HCT116 (cell line): ENCODE data around the gene VPS41. TPM values are rescaled to one million over a fixed set of nuclear protein-coding genes. Genes with fewer than 3 reads are reported as not detected.

Experiments
- ATAC-seq: fragments of 200-7000 bp; cut with Tn5 transposase; 2 replicates; pipeline ENCODE4 v1.9.1; 2020; ENCODE audit warnings: mild to moderate bottlenecking, moderate library complexity
- BruUV-seq: library from RNA; stranded (reverse); fragments of 400-500 nt; replicated peaks from 2 replicates; lab custom pipeline; 2021; lab: Mats Ljungman, UMichigan
- CTCF ChIA-PET: fragments of 300-600 bp; sonication (Branson Sonifier 250); formaldehyde crosslinking; loops from one replicate; lab custom pipeline; 2021; ENCODE audit warnings: antibody characterized with exemption; lab: Charles Lee
- POLR2A ChIA-PET: fragments of 300-600, 350-600 bp; sonication (Branson Sonifier 250); formaldehyde crosslinking; loops from one replicate; lab custom pipeline; 2021; ENCODE audit warnings: antibody characterized with exemption; lab: Charles Lee
- RAD21 ChIA-PET, 2 experiments: fragments of 300-600 bp; sonication (Branson Sonifier 250); formaldehyde crosslinking; loops; one replicate each; lab custom pipeline; 2023; ENCODE audit warnings: low total read pairs in 2 of 2; ENCODE audit not compliant: uncharacterized antibody in 2 of 2, unreplicated experiment in 2 of 2, low non-redundant PET in 1 of 2; lab: Charles Lee
- DNase-seq: peaks from one replicate; pipeline ENCODE4 v3.0.0-alpha.2; 2010; ENCODE audit warnings: low read depth, low spot score
- H2AFZ ChIP-seq: fragments of 200-600 bp; shearing (Covaris generic), sonication (generic); 2 replicates; pipeline ENCODE4 v1.6.1; 2017; ENCODE audit warnings: low read depth, mixed run types, mixed read lengths, antibody characterized with exemption, low read length; ENCODE audit not compliant: poor library complexity, severe bottlenecking
- H3K27ac ChIP-seq: 2 replicates; pipeline ENCODE4 v1.5.1; 2012; ENCODE audit warnings: low read depth, low read length
- H3K27me3 ChIP-seq: fragments of 200-600 bp; sonication (generic); 2 replicates; pipeline ENCODE4 v1.6.1; 2016; ENCODE audit warnings: mixed run types, low read length, mixed read lengths; ENCODE audit not compliant: insufficient read depth
- H3K36me3 ChIP-seq, 2 experiments: fragments of 200-500 bp in 1 of 2; fragments of 200-600 bp in 1 of 2; sonication (Bioruptor generic) in 1 of 2; sonication (generic) in 1 of 2; 2 replicates each; pipeline versions ENCODE4 v1.5.1 to v1.6.1; 2014 to 2016; ENCODE audit warnings: low read length in 2 of 2, inconsistent platforms in 1 of 2, mixed read lengths in 1 of 2, mixed run types in 1 of 2; ENCODE audit not compliant: insufficient read depth in 2 of 2, control insufficient read depth in 1 of 2
- H3K4me1 ChIP-seq, 2 experiments: fragments of 200-600 bp in 1 of 2; sonication (generic) in 1 of 2; 2 replicates each; pipeline versions ENCODE4 v1.5.1 to v1.6.1; 2012 to 2017; ENCODE audit warnings: low read length in 2 of 2, inconsistent platforms in 1 of 2, mild to moderate bottlenecking in 1 of 2, mixed read lengths in 1 of 2, mixed run types in 1 of 2, moderate library complexity in 1 of 2; ENCODE audit not compliant: insufficient read depth in 2 of 2, control insufficient read depth in 1 of 2
- H3K4me2 ChIP-seq: fragments of 200-600 bp; sonication (generic); 2 replicates; pipeline ENCODE4 v1.6.1; 2017; ENCODE audit warnings: mixed run types, low read length, mixed read lengths
- H3K4me3 ChIP-seq, 2 experiments: fragments of 200-600 bp in 1 of 2; sonication (generic) in 1 of 2; replicated peaks in 1 of 2; 2 replicates each; pipeline ENCODE4 v1.5.1; 2011 to 2016; ENCODE audit warnings: low read length in 2 of 2, control low read depth in 1 of 2, low read depth in 1 of 2, mild to moderate bottlenecking in 1 of 2, mixed read lengths in 1 of 2, mixed run types in 1 of 2
- H3K79me2 ChIP-seq: fragments of 200-600 bp; sonication (generic); 2 replicates; pipeline ENCODE4 v1.6.1; 2017; ENCODE audit warnings: mild to moderate bottlenecking, mixed run types, low read length, moderate library complexity, mixed read lengths; ENCODE audit not compliant: insufficient read depth
- H3K9ac ChIP-seq: fragments of 200-600 bp; sonication (generic); 2 replicates; pipeline ENCODE4 v1.6.1; 2016; ENCODE audit warnings: low read length, mixed read lengths
- H3K9me2 ChIP-seq: fragments of 200-600 bp; sonication (generic), shearing (Covaris generic); 2 replicates; pipeline ENCODE4 v1.6.1; 2017; ENCODE audit warnings: mixed run types, mild to moderate bottlenecking, moderate library complexity; ENCODE audit not compliant: insufficient read depth
- H3K9me3 ChIP-seq, 2 experiments: fragments of 200-500 bp in 1 of 2; fragments of 200-600 bp in 1 of 2; sonication (Bioruptor generic) in 1 of 2; sonication (generic) in 1 of 2; 2 replicates each; pipeline ENCODE4 v1.6.1; 2014 to 2017; ENCODE audit warnings: low read length in 2 of 2, mixed read lengths in 2 of 2, inconsistent platforms in 1 of 2, low read depth in 1 of 2, mild to moderate bottlenecking in 1 of 2, mixed run types in 1 of 2, moderate library complexity in 1 of 2; ENCODE audit not compliant: control insufficient read depth in 1 of 2, insufficient read depth in 1 of 2
- H4K20me1 ChIP-seq: fragments of 200-600 bp; sonication (generic), shearing (Covaris generic); 2 replicates; pipeline ENCODE4 v1.6.1; 2017; ENCODE audit warnings: mixed run types, mild to moderate bottlenecking, moderate library complexity; ENCODE audit not compliant: insufficient read depth
- CBX3 ChIP-seq: IDR thresholded peaks from 2 replicates; pipeline ENCODE4 v1.6.1; 2012; ENCODE audit warnings: low read depth
- CEBPB ChIP-seq: IDR thresholded peaks from 2 replicates; pipeline ENCODE4 v1.6.1; 2012; ENCODE audit warnings: low read depth
- EGR1 ChIP-seq: IDR thresholded peaks from 2 replicates; pipeline ENCODE4 v1.6.1; 2012; ENCODE audit warnings: low read depth
- ELF1 ChIP-seq: IDR thresholded peaks from 2 replicates; pipeline ENCODE4 v1.6.1; 2012; ENCODE audit warnings: low read depth, borderline replicate concordance
- EZH2 ChIP-seq: fragments of 200-600 bp; sonication (generic); IDR thresholded peaks from 2 replicates; pipeline ENCODE4 v1.6.1; 2017; ENCODE audit warnings: antibody characterized with exemption, mixed run types
- EZH2phosphoT487 ChIP-seq: fragments of 200-600 bp; IDR thresholded peaks from 2 replicates; pipeline ENCODE4 v1.6.1; 2018; ENCODE audit warnings: antibody characterized with exemption, borderline replicate concordance
- FOSL1 ChIP-seq: IDR thresholded peaks from 2 replicates; pipeline ENCODE4 v1.6.1; 2012; ENCODE audit warnings: low read depth
- JUND ChIP-seq: IDR thresholded peaks from 2 replicates; pipeline ENCODE4 v1.6.1; 2012
- POLR2AphosphoS5 ChIP-seq: IDR thresholded peaks from 2 replicates; pipeline ENCODE4 v1.6.1; 2011; ENCODE audit warnings: mild to moderate bottlenecking, low read depth, low read length, moderate library complexity
- RAD21 ChIP-seq: IDR thresholded peaks from 2 replicates; pipeline ENCODE4 v1.6.1; 2012; ENCODE audit warnings: low read depth, mild to moderate bottlenecking
- SP1 ChIP-seq: IDR thresholded peaks from 2 replicates; pipeline ENCODE4 v1.6.1; 2012; ENCODE audit warnings: low read depth
- SRF ChIP-seq: IDR thresholded peaks from 2 replicates; pipeline ENCODE4 v1.6.1; 2012; ENCODE audit warnings: low read depth
- YY1 ChIP-seq: IDR thresholded peaks from 2 replicates; pipeline ENCODE4 v1.6.1; 2011; ENCODE audit warnings: low read length, low read depth, moderate library complexity, mild to moderate bottlenecking; ENCODE audit not compliant: insufficient replicate concordance; ENCODE audit errors: extremely low read depth
- ZFX ChIP-seq: fragments of 450-650 bp; IDR thresholded peaks from 2 replicates; pipeline ENCODE4 v1.6.1; 2017
- intact Hi-C: fragments of 100-400 bp; cut with micrococcal nuclease; formaldehyde crosslinking; loops from 2 replicates; pipeline ENCODE4 v1.10.0; 2022
- total RNA-seq: library from RNA; stranded (reverse); gene quantifications from one replicate; pipeline ENCODE4 v1.2.1, GENCODE V29; 2021; ENCODE audit not compliant: unreplicated experiment
- TF ChIP-seq, protein P1 (sequence below), 3 experiments: fragments of 200-600 bp in 1 of 3; sonication (generic) in 1 of 3; IDR thresholded peaks in 2 of 3; conservative IDR thresholded peaks in 1 of 3; 2 replicates each; pipeline ENCODE4 v1.5.1; 2012 to 2017; ENCODE audit warnings: low read depth in 2 of 3, low read length in 2 of 3, antibody characterized with exemption in 1 of 3, borderline replicate concordance in 1 of 3, control low read depth in 1 of 3, mild to moderate bottlenecking in 1 of 3, mixed read lengths in 1 of 3, mixed run types in 1 of 3, moderate library complexity in 1 of 3; ENCODE audit not compliant: insufficient read depth in 1 of 3
- TF ChIP-seq, protein P2 (sequence below): IDR thresholded peaks from 2 replicates; pipeline ENCODE4 v1.6.1; 2012

The VPS41 gene
- total RNA-seq, 1 experiment from 2014 or later = 72.2 TPM

DNA sequence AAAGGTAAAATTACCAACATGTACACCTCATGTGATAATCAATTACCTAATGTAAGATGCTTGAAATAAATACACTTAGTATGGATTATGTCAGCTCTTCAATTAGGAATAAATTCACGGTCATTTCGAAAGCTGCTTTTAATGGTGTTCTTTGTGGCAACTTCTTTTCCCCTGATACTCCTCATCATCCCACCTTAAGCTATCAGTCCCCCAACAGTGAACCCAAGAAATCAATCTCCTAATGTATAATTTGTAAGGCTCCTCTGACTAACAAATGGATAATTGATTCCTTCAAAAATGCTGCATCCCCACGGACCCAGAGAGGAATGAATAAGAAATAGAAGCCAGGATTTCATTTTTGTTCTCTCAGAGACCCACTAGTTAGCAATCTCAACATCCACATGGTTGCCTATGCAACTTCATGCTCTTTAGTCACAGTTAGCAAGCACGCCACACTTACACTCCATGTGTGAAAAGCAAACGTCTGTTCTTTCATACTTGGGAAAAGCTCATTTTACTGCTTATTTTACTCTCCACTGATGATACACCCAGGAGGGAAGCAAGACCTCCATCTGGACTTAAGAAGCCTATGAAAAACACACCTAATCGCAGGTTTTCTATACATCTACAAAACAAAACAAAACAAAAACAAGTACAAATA, 70.1 kb downstream of the VPS41 start:
- Histone ChIP-seq H3K9me2 (no peaks in the 10 kb centered on the region), H3K79me2 (no peaks in the 10 kb centered on the region), H3K4me1 (no peaks in the 10 kb centered on the region), H3K9ac (no peak overlapping the region), H3K27me3 (no peaks in the 10 kb centered on the region), H3K4me2 (no peak overlapping the region), H3K9me3 (no peaks in the 10 kb centered on the region), H4K20me1 (no peaks in the 10 kb centered on the region), H3K4me3 (no peak overlapping the region)
- no TSS peak for BruUV-seq
- ChIA-PET CTCF (no interaction called here), RAD21 (no interaction called here), POLR2A (no interaction called here)
- ATAC-seq = no peak
- TF ChIP-seq FOSL1 (no peak), ZFX (no peak), EZH2 (no peak), ELF1 (no peak), CEBPB (no peak), EGR1 (no peak), EZH2phosphoT487 (no peak), YY1 (no peak), SP1 (no peak), JUND (no peak), CBX3 (no peak), SRF (no peak), RAD21 (no peak), POLR2AphosphoS5 (no peak)
- TF ChIP-seq, protein P1, sequence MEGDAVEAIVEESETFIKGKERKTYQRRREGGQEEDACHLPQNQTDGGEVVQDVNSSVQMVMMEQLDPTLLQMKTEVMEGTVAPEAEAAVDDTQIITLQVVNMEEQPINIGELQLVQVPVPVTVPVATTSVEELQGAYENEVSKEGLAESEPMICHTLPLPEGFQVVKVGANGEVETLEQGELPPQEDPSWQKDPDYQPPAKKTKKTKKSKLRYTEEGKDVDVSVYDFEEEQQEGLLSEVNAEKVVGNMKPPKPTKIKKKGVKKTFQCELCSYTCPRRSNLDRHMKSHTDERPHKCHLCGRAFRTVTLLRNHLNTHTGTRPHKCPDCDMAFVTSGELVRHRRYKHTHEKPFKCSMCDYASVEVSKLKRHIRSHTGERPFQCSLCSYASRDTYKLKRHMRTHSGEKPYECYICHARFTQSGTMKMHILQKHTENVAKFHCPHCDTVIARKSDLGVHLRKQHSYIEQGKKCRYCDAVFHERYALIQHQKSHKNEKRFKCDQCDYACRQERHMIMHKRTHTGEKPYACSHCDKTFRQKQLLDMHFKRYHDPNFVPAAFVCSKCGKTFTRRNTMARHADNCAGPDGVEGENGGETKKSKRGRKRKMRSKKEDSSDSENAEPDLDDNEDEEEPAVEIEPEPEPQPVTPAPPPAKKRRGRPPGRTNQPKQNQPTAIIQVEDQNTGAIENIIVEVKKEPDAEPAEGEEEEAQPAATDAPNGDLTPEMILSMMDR (IDR thresholded peaks at IDR 0.05 in 2 of 3, conservative IDR thresholded peaks at IDR 0.05 in 1 of 3; ENCODE audit: borderline replicate concordance in 1 of 3, insufficient read depth in 1 of 3, low read depth in 2 of 3, low read length in 2 of 3) = no peak
- TF ChIP-seq, protein P2, sequence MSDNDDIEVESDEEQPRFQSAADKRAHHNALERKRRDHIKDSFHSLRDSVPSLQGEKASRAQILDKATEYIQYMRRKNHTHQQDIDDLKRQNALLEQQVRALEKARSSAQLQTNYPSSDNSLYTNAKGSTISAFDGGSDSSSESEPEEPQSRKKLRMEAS = no peak
- TF ChIP-seq, all 23 proteins: peak for 0
- Histone ChIP-seq H3K36me3 (no peaks in the 10 kb centered on the region), H2AFZ (no peak overlapping the region), H3K27ac (no peak overlapping the region)
- intact Hi-C loops = no loop called here
- no peak for DNase-seq
